ENCODE data around the gene PRKCE. TPM values are rescaled to one million over a fixed set of nuclear protein-coding genes. Genes with fewer than 3 reads are reported as not detected.
"Not testable (repeated sequence)": the region's sequence is repeated elsewhere in the genome, so short reads cannot be mapped to it uniquely, and the experiment has no call there.

Gene PRKCE
- total RNA-seq, 1 experiment from 2014 or later = 12.1 TPM

DNA sequence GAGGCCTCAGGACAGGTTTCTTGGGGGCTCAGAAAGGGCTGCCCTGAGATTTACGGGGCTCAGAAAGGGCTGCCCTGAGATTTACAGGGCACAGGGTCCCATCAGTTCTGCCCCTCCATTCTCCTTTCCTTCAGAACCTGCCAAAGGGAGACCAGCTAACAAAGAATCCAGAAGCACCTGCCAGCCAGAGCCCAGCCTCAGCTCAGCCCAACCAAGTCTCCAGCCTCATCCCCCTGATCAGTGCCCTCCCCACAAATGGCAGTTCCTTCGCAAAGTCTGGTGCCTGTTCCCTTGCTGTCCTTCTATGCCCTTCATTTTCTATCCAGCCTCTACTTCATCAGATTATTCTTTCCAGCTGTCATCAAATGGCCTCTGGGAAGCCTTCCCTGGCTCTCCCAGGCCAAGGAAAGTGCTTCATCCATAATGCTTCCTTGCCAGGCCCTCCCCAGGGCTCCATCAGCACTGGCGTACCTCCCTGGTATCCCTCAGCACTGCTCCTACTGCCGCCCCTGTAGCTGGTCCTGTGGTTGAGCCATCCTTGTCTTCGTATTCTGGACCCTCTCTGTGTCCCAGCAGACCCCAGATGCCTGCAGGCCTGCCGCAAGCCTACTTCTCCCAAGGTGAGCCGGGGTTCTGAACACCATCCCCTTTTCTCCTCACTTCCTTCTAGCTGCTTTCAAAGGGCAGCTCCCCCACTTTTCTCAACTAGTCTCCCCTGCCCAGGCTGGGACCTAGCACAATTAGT, 549.6 kb downstream of the PRKCE start:
- H3K4me1 Mint-ChIP-seq (ENCODE audit: insufficient read depth, unreplicated experiment) = peaks cover 6% of the 10 kb centered on the region
- CTCF ChIA-PET = interaction anchor here (0.5 to 0.6 kb wide), 2 partner anchors 128 to 590 kb away, joined by 3 read pairs; no protein-coding TSS in a partner anchor
- peaks cover 14% of the 10 kb centered on the region for H3K9me3 Mint-ChIP-seq (ENCODE audit: unreplicated experiment)
- H3K27me3 Mint-ChIP-seq (ENCODE audit: insufficient read depth, unreplicated experiment) = no peaks in the 10 kb centered on the region
- POLR2A ChIA-PET = interaction anchor here (1.0 to 1.4 kb wide), 2 partner anchors 9 to 138 kb away, joined by 3 to 7 read pairs; no protein-coding TSS in a partner anchor
- intact Hi-C loops (cut with micrococcal nuclease) = no loop called here
- BruUV-seq (replicated peaks) = no TSS peak
- H3K4me3 Mint-ChIP-seq (ENCODE audit: unreplicated experiment) = no peak overlapping the region
- H3K27ac Mint-ChIP-seq (ENCODE audit: low read depth, unreplicated experiment) = no peak overlapping the region
- TF ChIP-seq, protein P1, sequence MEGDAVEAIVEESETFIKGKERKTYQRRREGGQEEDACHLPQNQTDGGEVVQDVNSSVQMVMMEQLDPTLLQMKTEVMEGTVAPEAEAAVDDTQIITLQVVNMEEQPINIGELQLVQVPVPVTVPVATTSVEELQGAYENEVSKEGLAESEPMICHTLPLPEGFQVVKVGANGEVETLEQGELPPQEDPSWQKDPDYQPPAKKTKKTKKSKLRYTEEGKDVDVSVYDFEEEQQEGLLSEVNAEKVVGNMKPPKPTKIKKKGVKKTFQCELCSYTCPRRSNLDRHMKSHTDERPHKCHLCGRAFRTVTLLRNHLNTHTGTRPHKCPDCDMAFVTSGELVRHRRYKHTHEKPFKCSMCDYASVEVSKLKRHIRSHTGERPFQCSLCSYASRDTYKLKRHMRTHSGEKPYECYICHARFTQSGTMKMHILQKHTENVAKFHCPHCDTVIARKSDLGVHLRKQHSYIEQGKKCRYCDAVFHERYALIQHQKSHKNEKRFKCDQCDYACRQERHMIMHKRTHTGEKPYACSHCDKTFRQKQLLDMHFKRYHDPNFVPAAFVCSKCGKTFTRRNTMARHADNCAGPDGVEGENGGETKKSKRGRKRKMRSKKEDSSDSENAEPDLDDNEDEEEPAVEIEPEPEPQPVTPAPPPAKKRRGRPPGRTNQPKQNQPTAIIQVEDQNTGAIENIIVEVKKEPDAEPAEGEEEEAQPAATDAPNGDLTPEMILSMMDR (IDR thresholded peaks at IDR 0.05; ENCODE audit: unreplicated experiment) = no peak
- DNase-seq (ENCODE audit: unreplicated experiment) = no peak
- peaks cover 7% of the 10 kb centered on the region for H3K36me3 Mint-ChIP-seq (ENCODE audit: insufficient read depth, unreplicated experiment)

DNA sequence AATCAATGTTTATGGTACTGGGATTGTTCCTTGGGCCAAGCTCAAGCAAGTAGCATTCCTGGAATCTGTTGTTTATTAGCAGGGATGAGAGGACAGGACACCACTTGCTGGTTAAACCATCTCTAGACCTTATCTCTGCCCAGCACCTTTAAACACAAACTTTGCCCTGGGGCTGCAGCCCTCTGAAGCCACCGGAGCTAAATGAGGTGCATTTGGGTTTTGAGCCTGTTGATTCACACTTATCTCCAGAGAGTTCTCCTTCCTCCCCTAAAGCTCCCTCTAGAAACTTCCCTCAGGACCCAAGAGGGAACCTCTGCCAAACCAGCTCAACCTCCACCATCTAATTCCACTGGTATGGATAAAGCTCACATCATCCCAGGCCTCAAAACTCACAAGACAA, 551.0 kb downstream of the PRKCE start:
- Mint-ChIP-seq H3K9me3 (ENCODE audit: unreplicated experiment) (peaks cover 25% of the 10 kb centered on the region), H3K27ac (ENCODE audit: low read depth, unreplicated experiment) (no peak overlapping the region), H3K27me3 (ENCODE audit: insufficient read depth, unreplicated experiment) (no peaks in the 10 kb centered on the region), H3K4me1 (ENCODE audit: insufficient read depth, unreplicated experiment) (peaks cover 6% of the 10 kb centered on the region), H3K4me3 (ENCODE audit: unreplicated experiment) (no peak overlapping the region), H3K36me3 (ENCODE audit: insufficient read depth, unreplicated experiment) (peaks cover 7% of the 10 kb centered on the region)
- no TSS peak for BruUV-seq (replicated peaks)
- no peak for DNase-seq (ENCODE audit: unreplicated experiment)
- ChIA-PET CTCF (interaction anchor here (0.8 to 1.6 kb wide), 3 partner anchors 9 to 140 kb away, joined by 3 to 5 read pairs (median 4); no protein-coding TSS in a partner anchor), POLR2A (no interaction called here)
- TF ChIP-seq, protein P1 (IDR thresholded peaks at IDR 0.05; ENCODE audit: unreplicated experiment) = no peak
- intact Hi-C loops (cut with micrococcal nuclease) = no loop called here

DNA sequence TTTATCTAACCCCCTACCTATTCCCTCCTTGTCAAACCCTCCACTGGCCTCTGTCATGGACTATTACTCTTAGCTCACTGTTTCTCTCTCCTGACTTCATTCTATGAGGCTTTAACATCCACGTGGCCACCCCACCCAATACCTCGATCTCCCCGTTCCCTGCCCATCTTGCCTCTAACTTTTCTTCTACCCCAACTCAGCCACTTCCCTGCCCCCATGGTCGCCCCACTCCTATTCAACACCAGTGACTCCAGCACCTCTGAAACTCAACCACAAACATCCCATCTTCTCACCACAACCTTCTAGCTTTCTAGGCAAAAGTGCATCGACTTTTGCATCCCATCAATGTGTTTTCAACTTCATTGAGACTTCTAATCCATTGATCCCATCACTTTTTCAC, 551.5 kb downstream of the PRKCE start:
- Mint-ChIP-seq H3K27me3 (ENCODE audit: insufficient read depth, unreplicated experiment) (no peaks in the 10 kb centered on the region), H3K4me3 (ENCODE audit: unreplicated experiment) (no peak overlapping the region), H3K36me3 (ENCODE audit: insufficient read depth, unreplicated experiment) (peaks cover 7% of the 10 kb centered on the region), H3K9me3 (ENCODE audit: unreplicated experiment) (peaks cover 30% of the 10 kb centered on the region), H3K27ac (ENCODE audit: low read depth, unreplicated experiment) (no peak overlapping the region), H3K4me1 (ENCODE audit: insufficient read depth, unreplicated experiment) (peaks cover 7% of the 10 kb centered on the region)
- POLR2A ChIA-PET = no interaction called here
- DNase-seq (ENCODE audit: unreplicated experiment) = no peak
- BruUV-seq (replicated peaks) = no TSS peak
- intact Hi-C loops (cut with micrococcal nuclease) = no loop called here
- TF ChIP-seq, protein P1 (IDR thresholded peaks at IDR 0.05; ENCODE audit: unreplicated experiment) = no peak
- CTCF ChIA-PET = interaction anchor here (0.8 to 1.6 kb wide), 3 partner anchors 9 to 140 kb away, joined by 3 to 5 read pairs (median 4); no protein-coding TSS in a partner anchor

DNA sequence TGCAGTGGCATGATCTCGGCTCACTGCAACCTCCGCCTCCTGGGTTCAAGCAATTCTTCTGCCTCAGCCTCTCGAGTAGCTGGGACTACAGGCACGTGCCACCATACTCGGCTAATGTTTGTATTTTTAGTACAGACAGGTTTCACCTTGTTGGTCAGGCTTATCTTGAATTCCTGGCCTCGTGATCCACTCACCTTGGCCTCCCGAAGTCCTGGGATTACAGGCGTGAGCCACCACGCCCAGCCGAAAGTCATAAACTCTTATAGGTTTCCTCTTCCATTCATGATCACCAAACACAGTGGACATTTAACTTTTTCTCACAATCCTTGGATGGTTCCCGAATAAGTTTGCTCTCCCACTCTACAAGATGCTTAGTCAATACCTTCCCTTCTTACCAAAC, 552.2 kb downstream of the PRKCE start:
- H3K4me1 Mint-ChIP-seq (ENCODE audit: insufficient read depth, unreplicated experiment); H3K27me3 Mint-ChIP-seq (ENCODE audit: insufficient read depth, unreplicated experiment); H3K36me3 Mint-ChIP-seq (ENCODE audit: insufficient read depth, unreplicated experiment); POLR2A ChIA-PET; H3K4me3 Mint-ChIP-seq (ENCODE audit: unreplicated experiment); H3K27ac Mint-ChIP-seq (ENCODE audit: low read depth, unreplicated experiment); DNase-seq (ENCODE audit: unreplicated experiment); intact Hi-C loops (cut with micrococcal nuclease); BruUV-seq (replicated peaks): not testable (repeated sequence)
- H3K9me3 Mint-ChIP-seq (ENCODE audit: unreplicated experiment) = peaks cover 33% of the 10 kb centered on the region
- CTCF ChIA-PET = interaction anchor here (1.6 kb wide), 1 partner anchor 141 kb away, joined by 4 read pairs; no protein-coding TSS in a partner anchor

Data from MCF 10A (cell line).